K562 (cell line): ENCODE results near the gene ITPR1. TPM values are rescaled to one million over a fixed set of nuclear protein-coding genes. Genes with fewer than 3 reads are reported as not detected.
A peak's percentile ranks its signal among the peaks of the same experiment; 100 is the strongest.

Experiments used
- ELF4 ChIP-seq: fragments of 450-650 bp; formaldehyde crosslinking; IDR thresholded peaks from 2 replicates; pipeline ENCODE4 v1.4.0; 2022; ENCODE audit warnings: missing genetic modification characterization
- EWSR1 ChIP-seq: fragments of 450-650 bp; IDR thresholded peaks from 2 replicates; pipeline ENCODE4 v1.6.1; 2018; ENCODE audit warnings: borderline replicate concordance, mild to moderate bottlenecking, low read depth, moderate library complexity; ENCODE audit not compliant: partially characterized antibody
- FOSL1 ChIP-seq: fragments of 200-800 bp; sonication (Bioruptor generic); conservative IDR thresholded peaks from 2 replicates; pipeline ENCODE4 v1.6.1; 2016; ENCODE audit warnings: missing genetic modification characterization, missing compliant biosample characterization
- HDAC1 ChIP-seq, 2 experiments: fragments of 450-650 bp; IDR thresholded peaks; 2 replicates each; pipeline ENCODE4 v1.6.1; 2016 to 2017; ENCODE audit warnings: inconsistent platforms in 1 of 2, mild to moderate bottlenecking in 1 of 2, moderate library complexity in 1 of 2
- PTBP1 ChIP-seq: fragments of 200-400 bp; formaldehyde crosslinking; IDR thresholded peaks from 2 replicates; pipeline ENCODE4 v1.6.1; 2017; ENCODE audit warnings: low read depth, low read length
- RFX1 ChIP-seq: fragments of 450-650 bp; IDR thresholded peaks from 2 replicates; pipeline ENCODE4 v1.6.1; 2016; ENCODE audit warnings: mild to moderate bottlenecking, moderate library complexity
- ZNF212 ChIP-seq: fragments of 450-650 bp; formaldehyde crosslinking; IDR thresholded peaks from 2 replicates; pipeline ENCODE4 v1.4.0; 2020; ENCODE audit warnings: mild to moderate bottlenecking
- polyA plus RNA-seq, 8 experiments: library from polyadenylated mRNA; depleted of rRNA in 4 of 8; stranded (reverse) in 5 of 8; unstranded in 3 of 8; fragments of >200 nt; fragmentation: Nextera tagmentation in 2 of 8; fragmentation: Illumina TruSeq in 1 of 8; extraction: Ambion mirVana in 2 of 8; extraction: Trizol in 1 of 8; gene quantifications; 2 replicates each; pipeline versions ENCODE4 v1.2.1 to v1.2.3, GENCODE V29; 2011 to 2014; ENCODE audit warnings: inconsistent platforms in 1 of 8, missing spikeins in 1 of 8
- total RNA-seq, 7 experiments: library from RNA; depleted of rRNA in 6 of 7; stranded (reverse); fragments of >200 nt in 6 of 7; fragmentation: Illumina TruSeq in 2 of 7; extraction: Trizol in 2 of 7; gene quantifications; 2 replicates each; pipeline versions ENCODE4 v1.2.1 to v1.2.3, GENCODE V29; 2011 to 2021; ENCODE audit warnings: low replicate concordance in 1 of 7
- TF ChIP-seq, protein P1 (sequence below), 2 experiments: fragments of 450-650 bp; conservative IDR thresholded peaks; 2 replicates each; pipeline ENCODE4 v1.6.1; 2017; ENCODE audit warnings: mild to moderate bottlenecking in 2 of 2, moderate library complexity in 2 of 2
- TF ChIP-seq, protein P2 (sequence below): fragments of 200-800 bp; sonication (Bioruptor generic); IDR thresholded peaks from 2 replicates; pipeline ENCODE4 v1.6.1; 2017; ENCODE audit warnings: missing genetic modification characterization, missing compliant biosample characterization
- TF ChIP-seq, protein P3 (sequence below), 2 experiments: IDR thresholded peaks; 2 replicates each; pipeline ENCODE4 v1.6.1; 2011; ENCODE audit warnings: borderline replicate concordance in 1 of 2, control low read depth in 1 of 2, low read depth in 1 of 2, low read length in 1 of 2, mild to moderate bottlenecking in 1 of 2, mixed read lengths in 1 of 2, moderate library complexity in 1 of 2; ENCODE audit not compliant: insufficient read depth in 1 of 2, insufficient read length in 1 of 2, poor library complexity in 1 of 2, severe bottlenecking in 1 of 2; ENCODE audit errors: extremely low read depth in 1 of 2
- TF ChIP-seq, protein P4 (sequence below), 3 experiments: IDR thresholded peaks in 2 of 3; conservative IDR thresholded peaks in 1 of 3; 2 replicates each; pipeline ENCODE4 v1.5.1; 2011 to 2012; ENCODE audit warnings: low read length in 3 of 3, mild to moderate bottlenecking in 3 of 3, control low read depth in 2 of 3, improper control_type of control experiment in 1 of 3, inconsistent platforms in 1 of 3, low read depth in 1 of 3, mixed read lengths in 1 of 3, moderate library complexity in 1 of 3; ENCODE audit not compliant: insufficient read depth in 2 of 3
- TF ChIP-seq, protein P5 (sequence below): sonication (generic); formaldehyde crosslinking; IDR thresholded peaks from 2 replicates; pipeline ENCODE4 v1.8.0; 2022; ENCODE audit warnings: mild to moderate bottlenecking, missing genetic modification reagents, borderline replicate concordance
- TF ChIP-seq, protein P6 (sequence below): fragments of 450-650 bp; formaldehyde crosslinking; IDR thresholded peaks from 2 replicates; pipeline ENCODE4 v1.4.0; 2020; ENCODE audit warnings: mild to moderate bottlenecking, moderate library complexity

ITPR1 gene
- total and polyA plus RNA-seq, 9 of the 15 experiments (the other 6 are each of a cell fraction or from before 2014, with no cell fraction given), result 22.4 to 40.0 (median 27.4) TPM

DNA sequence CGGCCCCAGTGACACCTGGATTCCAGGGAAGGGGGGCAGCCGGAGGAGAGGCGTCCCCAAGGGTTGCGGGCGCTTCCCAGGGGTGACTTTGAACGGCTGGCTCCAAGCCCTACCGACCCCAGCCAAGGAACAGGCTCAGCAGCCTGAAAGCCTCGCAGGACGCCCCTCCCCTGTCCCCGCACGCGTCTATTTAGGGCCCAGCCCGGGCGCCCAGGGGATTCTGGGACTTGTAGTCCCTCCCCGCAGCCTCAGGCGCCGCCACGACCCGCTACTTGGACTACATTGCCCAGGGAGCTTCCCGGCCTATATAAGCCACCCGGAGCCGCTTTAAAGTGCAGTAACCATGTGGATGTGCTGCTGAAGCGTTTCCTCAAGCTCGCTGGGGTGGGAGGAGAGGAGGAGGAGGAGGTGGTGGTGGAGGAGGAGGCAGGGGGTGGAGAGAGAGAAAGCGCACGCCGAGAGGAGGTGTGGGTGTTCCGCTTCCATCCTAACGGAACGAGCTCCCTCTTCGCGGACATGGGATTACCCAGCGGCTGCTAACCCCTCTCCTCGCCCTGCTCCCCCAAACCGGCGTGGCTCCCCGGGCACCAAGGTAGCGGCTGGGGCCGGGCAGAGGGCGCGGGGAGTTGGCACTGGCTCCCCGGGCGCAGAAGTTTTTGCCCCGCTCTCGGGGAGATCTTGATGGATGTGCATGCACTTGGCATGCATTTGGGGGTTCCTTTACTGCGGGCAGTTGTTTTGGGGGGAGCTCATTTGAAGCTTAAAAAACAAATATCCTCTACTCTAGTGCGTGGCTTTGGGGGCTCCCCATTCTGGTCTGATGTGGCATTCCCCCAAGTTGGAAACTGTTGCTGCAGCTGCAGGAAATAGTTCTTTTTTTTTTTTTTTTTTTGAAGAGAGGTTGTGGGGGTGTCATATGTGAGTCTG, at the start of gene ITPR1 (continued):
- TF ChIP-seq, protein P1, sequence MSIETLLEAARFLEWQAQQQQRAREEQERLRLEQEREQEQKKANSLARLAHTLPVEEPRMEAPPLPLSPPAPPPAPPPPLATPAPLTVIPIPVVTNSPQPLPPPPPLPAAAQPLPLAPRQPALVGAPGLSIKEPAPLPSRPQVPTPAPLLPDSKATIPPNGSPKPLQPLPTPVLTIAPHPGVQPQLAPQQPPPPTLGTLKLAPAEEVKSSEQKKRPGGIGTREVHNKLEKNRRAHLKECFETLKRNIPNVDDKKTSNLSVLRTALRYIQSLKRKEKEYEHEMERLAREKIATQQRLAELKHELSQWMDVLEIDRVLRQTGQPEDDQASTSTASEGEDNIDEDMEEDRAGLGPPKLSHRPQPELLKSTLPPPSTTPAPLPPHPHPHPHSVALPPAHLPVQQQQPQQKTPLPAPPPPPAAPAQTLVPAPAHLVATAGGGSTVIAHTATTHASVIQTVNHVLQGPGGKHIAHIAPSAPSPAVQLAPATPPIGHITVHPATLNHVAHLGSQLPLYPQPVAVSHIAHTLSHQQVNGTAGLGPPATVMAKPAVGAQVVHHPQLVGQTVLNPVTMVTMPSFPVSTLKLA (conservative IDR thresholded peaks at IDR 0.05), result peak; percentile 97 to 99
- TF ChIP-seq ELF4 (CRISPR knock-in tag) (peak; percentile 91), RFX1 (peak; percentile 56), ZNF212 (CRISPR knock-in tag) (0 out of 2 replicates have a peak, but pooled peaks have one; percentile 15), HDAC1 (IDR thresholded peaks at IDR 0.05) (peak; percentile 86 to 94), EWSR1 (no peak), FOSL1 (tag) (peak; percentile 16), PTBP1 (no peak)
- TF ChIP-seq, protein P2, sequence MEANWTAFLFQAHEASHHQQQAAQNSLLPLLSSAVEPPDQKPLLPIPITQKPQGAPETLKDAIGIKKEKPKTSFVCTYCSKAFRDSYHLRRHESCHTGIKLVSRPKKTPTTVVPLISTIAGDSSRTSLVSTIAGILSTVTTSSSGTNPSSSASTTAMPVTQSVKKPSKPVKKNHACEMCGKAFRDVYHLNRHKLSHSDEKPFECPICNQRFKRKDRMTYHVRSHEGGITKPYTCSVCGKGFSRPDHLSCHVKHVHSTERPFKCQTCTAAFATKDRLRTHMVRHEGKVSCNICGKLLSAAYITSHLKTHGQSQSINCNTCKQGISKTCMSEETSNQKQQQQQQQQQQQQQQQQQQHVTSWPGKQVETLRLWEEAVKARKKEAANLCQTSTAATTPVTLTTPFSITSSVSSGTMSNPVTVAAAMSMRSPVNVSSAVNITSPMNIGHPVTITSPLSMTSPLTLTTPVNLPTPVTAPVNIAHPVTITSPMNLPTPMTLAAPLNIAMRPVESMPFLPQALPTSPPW (CRISPR knock-in tag), result peak; percentile 97
- TF ChIP-seq, protein P3, sequence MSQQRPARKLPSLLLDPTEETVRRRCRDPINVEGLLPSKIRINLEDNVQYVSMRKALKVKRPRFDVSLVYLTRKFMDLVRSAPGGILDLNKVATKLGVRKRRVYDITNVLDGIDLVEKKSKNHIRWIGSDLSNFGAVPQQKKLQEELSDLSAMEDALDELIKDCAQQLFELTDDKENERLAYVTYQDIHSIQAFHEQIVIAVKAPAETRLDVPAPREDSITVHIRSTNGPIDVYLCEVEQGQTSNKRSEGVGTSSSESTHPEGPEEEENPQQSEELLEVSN (IDR thresholded peaks at IDR 0.05; ENCODE audit: borderline replicate concordance in 1 of 2, extremely low read depth in 1 of 2, insufficient read depth in 1 of 2, insufficient read length in 1 of 2, low read depth in 1 of 2, low read length in 1 of 2, poor library complexity in 1 of 2, severe bottlenecking in 1 of 2), result peak in 1 of 2 experiments; percentile 79
- TF ChIP-seq, protein P4, sequence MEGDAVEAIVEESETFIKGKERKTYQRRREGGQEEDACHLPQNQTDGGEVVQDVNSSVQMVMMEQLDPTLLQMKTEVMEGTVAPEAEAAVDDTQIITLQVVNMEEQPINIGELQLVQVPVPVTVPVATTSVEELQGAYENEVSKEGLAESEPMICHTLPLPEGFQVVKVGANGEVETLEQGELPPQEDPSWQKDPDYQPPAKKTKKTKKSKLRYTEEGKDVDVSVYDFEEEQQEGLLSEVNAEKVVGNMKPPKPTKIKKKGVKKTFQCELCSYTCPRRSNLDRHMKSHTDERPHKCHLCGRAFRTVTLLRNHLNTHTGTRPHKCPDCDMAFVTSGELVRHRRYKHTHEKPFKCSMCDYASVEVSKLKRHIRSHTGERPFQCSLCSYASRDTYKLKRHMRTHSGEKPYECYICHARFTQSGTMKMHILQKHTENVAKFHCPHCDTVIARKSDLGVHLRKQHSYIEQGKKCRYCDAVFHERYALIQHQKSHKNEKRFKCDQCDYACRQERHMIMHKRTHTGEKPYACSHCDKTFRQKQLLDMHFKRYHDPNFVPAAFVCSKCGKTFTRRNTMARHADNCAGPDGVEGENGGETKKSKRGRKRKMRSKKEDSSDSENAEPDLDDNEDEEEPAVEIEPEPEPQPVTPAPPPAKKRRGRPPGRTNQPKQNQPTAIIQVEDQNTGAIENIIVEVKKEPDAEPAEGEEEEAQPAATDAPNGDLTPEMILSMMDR (IDR thresholded peaks at IDR 0.05 in 2 of 3, conservative IDR thresholded peaks at IDR 0.05 in 1 of 3; ENCODE audit: insufficient read depth in 2 of 3, low read depth in 1 of 3, low read length in 3 of 3), result peak; percentile 7 to 39 (median 17); a peak in 3 of 6 replicates
- TF ChIP-seq, protein P5, sequence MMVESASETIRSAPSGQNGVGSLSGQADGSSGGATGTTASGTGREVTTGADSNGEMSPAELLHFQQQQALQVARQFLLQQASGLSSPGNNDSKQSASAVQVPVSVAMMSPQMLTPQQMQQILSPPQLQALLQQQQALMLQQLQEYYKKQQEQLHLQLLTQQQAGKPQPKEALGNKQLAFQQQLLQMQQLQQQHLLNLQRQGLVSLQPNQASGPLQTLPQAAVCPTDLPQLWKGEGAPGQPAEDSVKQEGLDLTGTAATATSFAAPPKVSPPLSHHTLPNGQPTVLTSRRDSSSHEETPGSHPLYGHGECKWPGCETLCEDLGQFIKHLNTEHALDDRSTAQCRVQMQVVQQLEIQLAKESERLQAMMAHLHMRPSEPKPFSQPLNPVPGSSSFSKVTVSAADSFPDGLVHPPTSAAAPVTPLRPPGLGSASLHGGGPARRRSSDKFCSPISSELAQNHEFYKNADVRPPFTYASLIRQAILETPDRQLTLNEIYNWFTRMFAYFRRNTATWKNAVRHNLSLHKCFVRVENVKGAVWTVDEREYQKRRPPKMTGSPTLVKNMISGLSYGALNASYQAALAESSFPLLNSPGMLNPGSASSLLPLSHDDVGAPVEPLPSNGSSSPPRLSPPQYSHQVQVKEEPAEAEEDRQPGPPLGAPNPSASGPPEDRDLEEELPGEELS (CRISPR knock-in tag), result peak; percentile 82; the same call in 1 of the 2 replicates
- TF ChIP-seq, protein P6, sequence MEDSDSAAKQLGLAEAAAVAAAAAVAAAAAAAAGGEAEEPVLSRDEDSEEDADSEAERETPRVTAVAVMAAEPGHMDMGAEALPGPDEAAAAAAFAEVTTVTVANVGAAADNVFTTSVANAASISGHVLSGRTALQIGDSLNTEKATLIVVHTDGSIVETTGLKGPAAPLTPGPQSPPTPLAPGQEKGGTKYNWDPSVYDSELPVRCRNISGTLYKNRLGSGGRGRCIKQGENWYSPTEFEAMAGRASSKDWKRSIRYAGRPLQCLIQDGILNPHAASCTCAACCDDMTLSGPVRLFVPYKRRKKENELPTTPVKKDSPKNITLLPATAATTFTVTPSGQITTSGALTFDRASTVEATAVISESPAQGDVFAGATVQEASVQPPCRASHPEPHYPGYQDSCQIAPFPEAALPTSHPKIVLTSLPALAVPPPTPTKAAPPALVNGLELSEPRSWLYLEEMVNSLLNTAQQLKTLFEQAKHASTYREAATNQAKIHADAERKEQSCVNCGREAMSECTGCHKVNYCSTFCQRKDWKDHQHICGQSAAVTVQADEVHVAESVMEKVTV (CRISPR knock-in tag), result peak; percentile 18; the same call in 1 of the 2 replicates
